Measurements from ENCODE around the gene ATP2A2. TPM values are rescaled to one million over a fixed set of nuclear protein-coding genes. Genes with fewer than 3 reads are reported as not detected.

The ATP2A2 gene
- total and polyA plus RNA-seq, 4 donors, result 20.9 to 198 (median 67.6) TPM

GRCh38 chr12:110262442-110263388, 18.3 kb upstream of the ATP2A2 start:
- H3K27ac ChIP-seq (ENCODE audit: low read depth in 1 of 2, low read length in 2 of 2), result no peak overlapping the region
- WGBS, result 90% methylated on average over 17 of the region's 17 CpGs
- no peaks in the 10 kb centered on the region for H3K4me1 ChIP-seq (ENCODE audit: control insufficient read depth in 4 of 4, insufficient read depth in 4 of 4, low read length in 3 of 4)
- H3K9ac ChIP-seq (ENCODE audit: low read depth in 1 of 2, low read length in 2 of 2), result no peak overlapping the region
- H3K36me3 ChIP-seq (ENCODE audit: control insufficient read depth in 4 of 4, insufficient read depth in 3 of 4, low read depth in 1 of 4, low read length in 3 of 4), result no peaks in the 10 kb centered on the region
- H3K4me3 ChIP-seq (ENCODE audit: low read depth in 1 of 3, low read length in 3 of 3), result no peak overlapping the region
- H3K9me3 ChIP-seq (ENCODE audit: control insufficient read depth in 4 of 4, low read length in 3 of 4), result no peaks in the 10 kb centered on the region
- TF ChIP-seq RXRA (IDR thresholded peaks at IDR 0.05), result no peak
- no peak for TF ChIP-seq REST (IDR thresholded peaks at IDR 0.05)
- TF ChIP-seq MAX (IDR thresholded peaks at IDR 0.05), result no peak
- no peak for TF ChIP-seq YY1 (IDR thresholded peaks at IDR 0.05)
- no peak for TF ChIP-seq GABPA (IDR thresholded peaks at IDR 0.05 in 1 of 2, conservative IDR thresholded peaks at IDR 0.05 in 1 of 2)
- TF ChIP-seq EGR1 (IDR thresholded peaks at IDR 0.05; ENCODE audit: low read depth in 2 of 2), result no peak
- TF ChIP-seq RAD21 (IDR thresholded peaks at IDR 0.05), result no peak
- TF ChIP-seq ZBTB33 (IDR thresholded peaks at IDR 0.05), result no peak
- TF ChIP-seq FOXA1 (IDR thresholded peaks at IDR 0.05), result no peak
- no peak for TF ChIP-seq ATF3 (IDR thresholded peaks at IDR 0.05)
- no peak for TF ChIP-seq TAF1 (conservative IDR thresholded peaks at IDR 0.05)
- H3K27me3 ChIP-seq (ENCODE audit: control insufficient read depth in 4 of 4, insufficient read depth in 4 of 4, low read length in 3 of 4), result no peaks in the 10 kb centered on the region
- DNase-seq (ENCODE audit: low spot score), result no peak

GRCh38 chr12:110266381-110266960, 14.6 kb upstream of the ATP2A2 start:
- Histone ChIP-seq H3K27me3 (ENCODE audit: control insufficient read depth in 4 of 4, insufficient read depth in 4 of 4, low read length in 3 of 4) (no peaks in the 10 kb centered on the region), H3K9ac (ENCODE audit: low read depth in 1 of 2, low read length in 2 of 2) (no peak overlapping the region), H3K27ac (ENCODE audit: low read depth in 1 of 2, low read length in 2 of 2) (no peak overlapping the region), H3K9me3 (ENCODE audit: control insufficient read depth in 4 of 4, low read length in 3 of 4) (no peaks in the 10 kb centered on the region), H3K4me3 (ENCODE audit: low read depth in 1 of 3, low read length in 3 of 3) (no peak overlapping the region), H3K4me1 (ENCODE audit: control insufficient read depth in 4 of 4, insufficient read depth in 4 of 4, low read length in 3 of 4) (peaks cover 0 to 12% (median 9%) of the 10 kb centered on the region in 4 donors), H3K36me3 (ENCODE audit: control insufficient read depth in 4 of 4, insufficient read depth in 3 of 4, low read depth in 1 of 4, low read length in 3 of 4) (no peaks in the 10 kb centered on the region)
- TF ChIP-seq RXRA (IDR thresholded peaks at IDR 0.05), result no peak
- no peak for TF ChIP-seq GABPA (IDR thresholded peaks at IDR 0.05 in 1 of 2, conservative IDR thresholded peaks at IDR 0.05 in 1 of 2)
- no peak for TF ChIP-seq EGR1 (IDR thresholded peaks at IDR 0.05; ENCODE audit: low read depth in 2 of 2)
- no peak for TF ChIP-seq SP1 (IDR thresholded peaks at IDR 0.05)
- no peak for TF ChIP-seq NR2F2 (IDR thresholded peaks at IDR 0.05)
- TF ChIP-seq JUND (IDR thresholded peaks at IDR 0.05), result no peak
- 88% methylated on average over 5 of the region's 5 CpGs for WGBS
- no peak for DNase-seq (ENCODE audit: low spot score)

All from liver (tissue), 9 donors.